Amniotic stem cell (primary cell): ENCODE results near the gene SIX5.
"Not testable (repeated sequence)": the region's sequence is repeated elsewhere in the genome, so short reads cannot be mapped to it uniquely, and the experiment has no call there.

Experiments
- DNase-seq: peaks from one replicate; lab custom pipeline; 2025; lab: John Stamatoyannopoulos, UW

Gene SIX5

DNA sequence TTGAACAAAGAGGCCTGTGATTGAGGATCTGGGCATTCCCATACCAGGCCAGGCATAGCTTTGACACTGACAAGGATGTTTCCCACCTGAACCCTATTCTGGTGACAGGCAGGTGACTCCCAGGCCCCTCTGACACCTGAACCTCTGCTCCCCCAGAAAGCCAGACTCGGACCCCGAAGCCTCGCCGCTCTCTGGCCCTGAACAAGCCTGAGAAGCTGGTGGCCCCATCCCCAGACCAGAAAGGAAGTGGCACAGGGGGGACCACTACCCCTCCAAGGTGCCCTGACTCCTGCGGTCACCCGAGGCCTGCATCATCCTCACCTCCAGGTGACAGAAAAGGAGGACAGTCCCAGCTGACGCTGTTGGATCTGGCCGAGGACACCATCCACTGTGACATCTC is 14.7 kb downstream of the SIX5 start:
- no peak for DNase-seq

- no peak for DNase-seq
Observed at GRCh38 chr19:45753548-45753947, 15.5 kb downstream of the SIX5 start.

DNA sequence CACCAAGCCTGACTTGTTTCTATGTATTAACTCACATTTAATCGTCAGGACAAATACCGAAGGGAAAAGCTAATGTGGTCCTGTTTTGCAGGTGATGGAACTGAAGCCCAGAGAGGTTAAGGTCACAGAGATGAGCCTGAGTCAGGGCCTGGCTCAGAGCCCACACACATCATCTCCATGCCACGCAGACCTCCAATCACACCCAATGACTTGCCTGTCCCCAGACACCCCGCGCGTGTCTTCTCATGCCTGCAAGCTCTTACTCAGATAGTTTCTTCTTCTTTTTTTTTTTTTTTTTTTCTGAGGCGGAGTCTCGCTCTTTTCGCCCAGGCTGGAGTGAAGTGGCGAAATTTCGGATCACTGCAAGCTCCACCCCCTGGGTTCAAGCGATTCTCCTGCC is 16.4 kb downstream of the SIX5 start:
- no peak for DNase-seq

DNA sequence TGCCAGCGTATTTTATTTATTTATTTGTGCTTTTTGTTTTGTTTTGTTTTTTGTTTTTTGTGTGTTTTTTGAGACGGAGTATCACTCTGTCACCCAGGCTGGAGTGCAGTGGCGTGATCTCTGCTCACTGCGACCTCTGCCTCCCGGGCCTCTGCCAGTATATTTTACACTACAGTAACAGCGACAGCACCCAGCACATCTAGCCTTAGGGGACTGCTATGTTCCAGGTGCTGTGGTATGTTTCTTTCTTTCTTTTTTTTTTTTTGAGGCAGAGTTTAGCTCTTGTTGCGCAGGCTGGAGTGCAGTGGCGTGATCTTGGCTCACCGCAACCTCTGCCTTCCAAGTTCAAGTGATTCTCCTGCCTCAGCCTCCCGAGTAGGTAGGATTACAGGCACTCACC is 17.6 kb downstream of the SIX5 start:
- DNase-seq: not testable (repeated sequence)

DNA sequence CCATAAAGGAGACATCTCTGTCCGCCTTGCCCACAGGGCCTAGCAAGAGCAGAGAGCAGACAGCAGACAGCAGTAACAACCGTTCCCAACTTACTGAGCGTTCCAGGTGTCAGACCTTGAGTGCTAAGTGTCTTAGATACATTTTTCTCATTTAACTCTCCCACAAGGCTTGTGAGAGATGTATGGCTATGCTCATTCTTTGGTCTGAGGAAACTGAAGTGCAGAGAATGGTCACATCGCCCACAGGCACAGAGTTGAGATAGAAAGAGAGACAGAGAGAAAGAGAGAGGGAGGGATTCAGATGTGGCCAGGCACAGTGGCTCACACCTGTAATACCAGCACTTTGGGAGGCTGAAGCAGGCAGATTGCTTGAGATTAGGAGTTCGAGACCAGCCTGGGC is 21.5 kb downstream of the SIX5 start:
- no peak for DNase-seq

- no peak for DNase-seq
Observed at GRCh38 chr19:45746866-45747265, 22.2 kb downstream of the SIX5 start.

- DNase-seq: no peak
Observed at GRCh38 chr19:45745606-45746005, 23.4 kb downstream of the SIX5 start.

DNA sequence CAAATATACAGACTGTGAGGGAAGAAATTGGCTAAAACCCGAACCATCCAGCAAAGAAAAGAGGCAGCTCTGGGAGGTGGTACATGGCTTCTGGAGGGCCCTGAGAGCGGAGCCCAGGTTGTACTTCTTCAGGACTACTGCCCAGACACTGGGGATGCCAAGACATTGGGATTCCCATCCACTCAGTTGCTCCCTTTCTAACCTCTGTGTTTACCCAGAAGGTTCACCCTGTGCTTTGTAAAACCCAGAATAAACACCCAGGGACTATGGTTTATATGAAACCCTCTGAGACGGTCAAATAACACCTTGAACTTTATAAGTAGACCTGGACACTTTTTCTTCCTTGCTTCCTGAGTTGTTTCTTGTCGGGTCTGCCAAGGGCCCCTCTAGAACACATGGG is 26.1 kb downstream of the SIX5 start:
- DNase-seq: no peak

GRCh38 chr19:45739498-45740439 is 29.3 kb downstream of the SIX5 start:
- no peak for DNase-seq

- no peak for DNase-seq
Observed at GRCh38 chr19:45733160-45733810, 35.8 kb downstream of the SIX5 start, which contains the start of gene MEIOSIN. MEIOSIN (plus strand) TSS chr19:45733439; CDS start chr19:45735377, 1,938 bp downstream.

DNA sequence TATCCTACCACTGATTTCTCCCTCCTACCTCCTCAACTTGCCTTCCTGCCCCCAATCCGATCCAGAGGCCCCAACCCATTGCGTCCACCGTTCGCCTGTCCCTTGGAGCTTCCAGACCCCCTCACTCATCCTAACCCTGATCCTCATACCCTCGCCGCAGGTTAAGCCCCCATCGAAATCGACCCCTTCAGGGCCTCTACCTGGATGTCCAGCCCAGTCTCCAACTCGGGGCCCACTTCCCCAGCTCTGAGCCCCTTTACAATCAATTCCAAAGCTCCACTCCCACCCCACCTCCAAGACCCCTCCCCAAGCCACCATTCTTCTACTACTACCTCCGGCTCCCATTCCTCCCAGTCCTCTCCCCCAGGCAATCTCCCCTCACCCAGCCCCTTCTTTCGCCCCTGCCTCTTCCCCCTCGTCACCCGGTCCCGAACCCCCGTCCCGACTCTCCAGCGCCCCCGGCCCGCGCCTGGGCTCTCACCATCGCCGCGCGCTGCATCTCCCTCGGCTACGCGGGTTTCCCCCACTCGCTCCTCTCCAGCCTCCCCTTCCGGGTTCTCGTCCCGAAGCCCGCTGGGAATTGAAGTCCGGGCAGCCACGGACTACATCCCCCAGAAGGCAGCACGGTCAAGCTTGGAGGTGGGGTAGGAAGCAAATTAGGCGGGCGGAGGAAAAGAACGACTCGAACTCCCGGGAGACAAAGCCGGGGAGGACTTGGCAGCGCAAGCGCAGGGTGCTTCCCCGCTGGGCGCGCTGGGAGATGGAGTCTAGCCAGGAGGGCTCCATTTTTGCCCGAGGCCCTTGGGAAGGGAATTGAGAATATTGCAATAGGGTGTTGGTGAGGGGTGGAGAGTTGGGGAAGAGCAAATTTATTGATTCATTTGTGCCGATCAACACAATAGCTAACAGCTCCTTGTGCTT is 38.4 kb downstream of the SIX5 start, which contains the start of gene FBXO46:
Gene FBXO46 (minus strand): TSS at position 529 of the 921 bp plus-strand sequence. CDS start 17,401 bp downstream, outside the sequence.
- DNase-seq: peak; percentile 99

- no peak for DNase-seq
Observed at GRCh38 chr19:45729800-45730290, 39.2 kb downstream of the SIX5 start.

DNA sequence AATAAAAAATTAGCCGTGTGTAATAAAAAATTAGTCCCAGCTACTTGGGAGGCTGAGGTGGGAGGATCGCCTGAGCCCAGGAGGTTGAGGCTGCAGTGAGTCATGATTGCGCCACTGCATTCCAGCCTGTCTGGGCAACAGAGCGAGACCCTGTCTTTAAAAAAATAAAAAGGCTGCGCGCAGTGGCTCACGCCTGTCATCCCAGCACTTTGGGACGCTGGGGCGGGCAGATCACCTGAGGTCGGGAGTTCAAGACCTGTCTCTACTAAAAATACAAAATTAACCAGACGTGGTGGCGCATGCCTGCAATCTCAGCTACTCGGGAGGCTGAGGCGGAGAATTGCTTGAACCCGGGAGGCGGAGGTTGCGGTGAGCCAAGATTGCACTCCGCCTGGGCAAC is 40.4 kb downstream of the SIX5 start:
- not testable (repeated sequence) for DNase-seq

DNA sequence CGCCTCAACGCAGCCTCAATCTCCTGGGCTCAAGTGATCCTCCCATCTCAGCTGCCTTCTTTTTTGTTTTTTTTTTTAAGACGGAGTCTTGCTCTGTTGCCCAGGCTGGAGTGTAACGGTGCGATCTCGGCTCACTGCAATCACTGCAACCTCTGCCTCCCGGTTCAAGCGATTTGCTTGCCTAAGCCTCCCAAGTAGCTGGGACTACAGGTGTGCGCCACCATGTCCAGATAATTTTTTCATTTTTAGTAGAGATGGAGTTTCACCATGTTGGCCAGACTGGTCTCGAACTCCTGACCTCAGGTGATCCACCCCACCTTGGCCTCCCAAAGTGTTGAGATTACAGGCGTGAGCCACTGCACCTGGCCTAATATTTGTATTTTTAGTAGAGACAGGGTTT is 49.0 kb downstream of the SIX5 start:
- DNase-seq: not testable (repeated sequence)

- no peak for DNase-seq
Observed at GRCh38 chr19:45717983-45718650, 50.9 kb downstream of the SIX5 start.

GRCh38 chr19:45717131-45717982 is 51.7 kb downstream of the SIX5 start:
- peak; percentile 95 for DNase-seq

GRCh38 chr19:45716359-45717130 is 52.5 kb downstream of the SIX5 start:
- no peak for DNase-seq

DNA sequence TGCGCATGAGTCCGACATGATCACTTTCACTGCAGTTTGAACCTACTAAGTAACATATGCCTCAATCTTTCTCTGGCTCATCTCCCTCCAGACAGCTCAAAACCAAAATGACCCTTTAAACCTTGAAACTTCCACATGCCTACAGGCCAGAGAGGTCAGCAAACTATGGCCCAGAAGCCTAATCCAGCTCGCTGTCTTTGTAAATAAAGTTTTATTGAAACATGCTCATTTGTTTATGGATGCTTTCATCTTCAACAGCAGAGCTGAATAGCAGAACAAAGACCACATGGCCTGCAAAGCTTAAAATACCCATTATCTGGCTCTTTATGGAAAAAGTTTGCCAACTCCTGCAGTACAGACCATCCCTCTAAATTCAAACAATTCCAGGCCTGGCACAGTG is 53.9 kb downstream of the SIX5 start:
- DNase-seq: no peak
